ENCODE data around the gene BBS9. TPM values are rescaled to one million over a fixed set of nuclear protein-coding genes. Genes with fewer than 3 reads are reported as not detected.

BBS9 gene
- total and polyA plus RNA-seq, 2 donors (not counting 1 experiment from before 2014, with no cell fraction given): 8.4 to 45.2 TPM

DNA sequence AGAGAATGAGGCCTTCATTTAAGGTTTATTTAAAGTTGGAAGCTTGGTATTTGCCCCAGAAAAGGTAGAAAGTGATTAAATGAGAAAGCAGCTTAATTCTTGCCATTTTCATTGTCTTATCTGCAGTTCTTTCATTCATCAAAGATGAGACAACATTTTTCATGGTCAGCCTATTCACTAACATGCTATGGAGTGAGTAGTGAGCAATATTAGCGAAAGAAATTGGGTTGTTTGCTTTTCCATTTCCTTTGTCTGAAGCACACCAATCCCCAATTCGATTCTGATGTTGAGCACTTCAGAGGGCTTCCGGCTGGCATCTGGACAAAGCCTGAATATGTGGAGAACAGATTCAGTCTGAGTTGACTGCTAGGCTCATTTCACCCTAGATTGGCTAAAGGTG lies 317.2 kb downstream of the BBS9 start:
- no peak overlapping the region for H3K4me3 Mint-ChIP-seq

DNA sequence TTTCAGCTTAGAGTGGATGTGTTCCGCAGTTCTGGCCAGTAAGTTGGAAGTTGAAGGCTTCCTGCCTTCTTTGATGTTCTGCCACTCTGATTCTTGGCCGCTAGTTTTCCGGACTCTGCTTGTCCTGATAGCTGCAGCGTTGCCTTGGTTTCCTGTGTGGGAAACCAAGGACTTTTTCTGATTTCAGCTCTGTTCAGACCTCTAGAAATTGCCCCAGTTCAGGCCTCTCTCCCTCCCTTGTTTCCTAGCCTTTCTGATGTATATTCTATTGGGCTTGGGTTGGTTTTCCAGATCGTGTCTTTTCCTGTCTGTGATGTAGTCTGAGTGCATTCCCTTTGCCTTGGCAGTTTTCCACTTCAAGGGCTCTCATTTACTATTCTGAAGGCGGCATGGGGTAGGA lies 318.7 kb downstream of the BBS9 start:
- no peak overlapping the region for H3K4me3 ChIP-seq (ENCODE audit: control extremely low read depth in 1 of 5, extremely low read depth in 1 of 5, insufficient read depth in 1 of 5, low read depth in 2 of 5, low read length in 4 of 5)
- ChIA-PET CTCF (no interaction called here), POLR2A (no interaction called here)
- no peak overlapping the region for H3K27ac ChIP-seq (ENCODE audit: low read length in 2 of 2)
- ATAC-seq (ENCODE audit: low read depth) (no peak), DNase-seq (no peak)
- H3K4me1 ChIP-seq (ENCODE audit: control insufficient read depth in 2 of 2, insufficient read depth in 2 of 2, low read length in 2 of 2): no peaks in the 10 kb centered on the region
- Mint-ChIP-seq H3K27ac (no peak overlapping the region), H3K4me3 (no peak overlapping the region), H3K4me1 (no peaks in the 10 kb centered on the region), H3K9me3 (ENCODE audit: insufficient read depth) (peaks cover 3% of the 10 kb centered on the region), H3K27me3 (no peaks in the 10 kb centered on the region)
- H3K79me2 ChIP-seq (ENCODE audit: control insufficient read depth, insufficient read depth, low read length): no peaks in the 10 kb centered on the region
- intact Hi-C loops (cut with micrococcal nuclease): no loop called here
- H3K4me2 ChIP-seq (replicated peaks; ENCODE audit: low read depth, low read length, poor library complexity, severe bottlenecking): no peak overlapping the region
- H3K27me3 ChIP-seq (replicated peaks in 1 of 4; ENCODE audit: control extremely low read depth in 1 of 4, control insufficient read depth in 3 of 4, insufficient read depth in 4 of 4, low read length in 3 of 4): no peaks in the 10 kb centered on the region
- H3K9ac ChIP-seq (ENCODE audit: low read length): no peak overlapping the region
- H4K20me1 ChIP-seq (ENCODE audit: control insufficient read depth, insufficient read depth, low read length, poor library complexity, severe bottlenecking): no peaks in the 10 kb centered on the region
- no peaks in the 10 kb centered on the region for H3K9me3 ChIP-seq (ENCODE audit: control extremely low read depth in 1 of 3, control insufficient read depth in 2 of 3, insufficient read depth in 1 of 3, low read length in 2 of 3)
- no peak for TF ChIP-seq EZH2 (IDR thresholded peaks at IDR 0.05; ENCODE audit: borderline replicate concordance, insufficient read depth, low read depth, low read length, poor library complexity, severe bottlenecking)
- TF ChIP-seq, protein P1, sequence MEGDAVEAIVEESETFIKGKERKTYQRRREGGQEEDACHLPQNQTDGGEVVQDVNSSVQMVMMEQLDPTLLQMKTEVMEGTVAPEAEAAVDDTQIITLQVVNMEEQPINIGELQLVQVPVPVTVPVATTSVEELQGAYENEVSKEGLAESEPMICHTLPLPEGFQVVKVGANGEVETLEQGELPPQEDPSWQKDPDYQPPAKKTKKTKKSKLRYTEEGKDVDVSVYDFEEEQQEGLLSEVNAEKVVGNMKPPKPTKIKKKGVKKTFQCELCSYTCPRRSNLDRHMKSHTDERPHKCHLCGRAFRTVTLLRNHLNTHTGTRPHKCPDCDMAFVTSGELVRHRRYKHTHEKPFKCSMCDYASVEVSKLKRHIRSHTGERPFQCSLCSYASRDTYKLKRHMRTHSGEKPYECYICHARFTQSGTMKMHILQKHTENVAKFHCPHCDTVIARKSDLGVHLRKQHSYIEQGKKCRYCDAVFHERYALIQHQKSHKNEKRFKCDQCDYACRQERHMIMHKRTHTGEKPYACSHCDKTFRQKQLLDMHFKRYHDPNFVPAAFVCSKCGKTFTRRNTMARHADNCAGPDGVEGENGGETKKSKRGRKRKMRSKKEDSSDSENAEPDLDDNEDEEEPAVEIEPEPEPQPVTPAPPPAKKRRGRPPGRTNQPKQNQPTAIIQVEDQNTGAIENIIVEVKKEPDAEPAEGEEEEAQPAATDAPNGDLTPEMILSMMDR (IDR thresholded peaks at IDR 0.05): no peak
- WGBS (ENCODE audit: insufficient coverage): 0% methylated on average over 4 of the region's 6 CpGs
- no peaks in the 10 kb centered on the region for H3K36me3 ChIP-seq (replicated peaks in 1 of 2; ENCODE audit: control extremely low read depth in 1 of 2, control insufficient read depth in 1 of 2, extremely low read depth in 1 of 2, insufficient read depth in 2 of 2, low read length in 1 of 2)
- no peak overlapping the region for H2AFZ ChIP-seq (ENCODE audit: insufficient read depth, low read depth, low read length, poor library complexity, severe bottlenecking)

More for the DNA sequence above, 317.2 kb downstream of the BBS9 start:
- Histone ChIP-seq H3K9ac (ENCODE audit: low read length) (no peak overlapping the region), H3K4me3 (ENCODE audit: control extremely low read depth in 1 of 5, extremely low read depth in 1 of 5, insufficient read depth in 1 of 5, low read depth in 2 of 5, low read length in 4 of 5) (no peak overlapping the region), H2AFZ (ENCODE audit: insufficient read depth, low read depth, low read length, poor library complexity, severe bottlenecking) (no peak overlapping the region), H4K20me1 (ENCODE audit: control insufficient read depth, insufficient read depth, low read length, poor library complexity, severe bottlenecking) (no peaks in the 10 kb centered on the region), H3K27me3 (replicated peaks in 1 of 4; ENCODE audit: control extremely low read depth in 1 of 4, control insufficient read depth in 3 of 4, insufficient read depth in 4 of 4, low read length in 3 of 4) (no peaks in the 10 kb centered on the region), H3K36me3 (replicated peaks in 1 of 2; ENCODE audit: control extremely low read depth in 1 of 2, control insufficient read depth in 1 of 2, extremely low read depth in 1 of 2, insufficient read depth in 2 of 2, low read length in 1 of 2) (no peaks in the 10 kb centered on the region), H3K4me1 (ENCODE audit: control insufficient read depth in 2 of 2, insufficient read depth in 2 of 2, low read length in 2 of 2) (no peaks in the 10 kb centered on the region), H3K9me3 (ENCODE audit: control extremely low read depth in 1 of 3, control insufficient read depth in 2 of 3, insufficient read depth in 1 of 3, low read length in 2 of 3) (no peaks in the 10 kb centered on the region), H3K79me2 (ENCODE audit: control insufficient read depth, insufficient read depth, low read length) (no peaks in the 10 kb centered on the region), H3K27ac (ENCODE audit: low read length in 2 of 2) (no peak overlapping the region), H3K4me2 (replicated peaks; ENCODE audit: low read depth, low read length, poor library complexity, severe bottlenecking) (no peak overlapping the region)
- CTCF ChIA-PET: no interaction called here
- POLR2A ChIA-PET: no interaction called here
- Mint-ChIP-seq H3K27ac (no peak overlapping the region), H3K9me3 (ENCODE audit: insufficient read depth) (peaks cover 3% of the 10 kb centered on the region), H3K27me3 (no peaks in the 10 kb centered on the region), H3K4me1 (no peaks in the 10 kb centered on the region)
- no peak for DNase-seq
- WGBS (ENCODE audit: insufficient coverage): 90% methylated on average over 2 of the region's 3 CpGs
- no peak for ATAC-seq (ENCODE audit: low read depth)
- intact Hi-C loops (cut with micrococcal nuclease): no loop called here
- no peak for TF ChIP-seq EZH2 (IDR thresholded peaks at IDR 0.05; ENCODE audit: borderline replicate concordance, insufficient read depth, low read depth, low read length, poor library complexity, severe bottlenecking)
- TF ChIP-seq, protein P1 (IDR thresholded peaks at IDR 0.05): no peak

All from B cell (primary cell).